PC-3 (cell line): Measurements from ENCODE around the gene SDK2. TPM values are rescaled to one million over a fixed set of nuclear protein-coding genes. Genes with fewer than 3 reads are reported as not detected.

Source experiments
- ATAC-seq: fragments of 200-7000 bp; cut with Tn5 transposase; 2 replicates; pipeline ENCODE4 v1.9.1; 2020; ENCODE audit warnings: mild to moderate bottlenecking, moderate library complexity
- BruUV-seq: library from RNA; stranded (reverse); fragments of 400-500 nt; replicated peaks from 2 replicates; lab custom pipeline; 2021; lab: Mats Ljungman, UMichigan
- CTCF ChIA-PET: fragments of 300-600 bp; sonication (Branson Sonifier 250); formaldehyde crosslinking; loops from one replicate; lab custom pipeline; 2022; ENCODE audit warnings: antibody characterized with exemption; lab: Charles Lee
- POLR2A ChIA-PET: fragments of 300-600 bp; sonication (Branson Sonifier 250); formaldehyde crosslinking; loops from one replicate; lab custom pipeline; 2022; ENCODE audit warnings: antibody characterized with exemption; ENCODE audit not compliant: unreplicated experiment; lab: Charles Lee
- DNase-seq: peaks from one replicate; pipeline ENCODE4 v3.0.0-alpha.2; 2015
- H2AFZ ChIP-seq: fragments of 300-600 bp; sonication (generic); 2 replicates; pipeline ENCODE4 v1.6.0; 2016; ENCODE audit warnings: antibody characterized with exemption, low read length
- H3F3A ChIP-seq: fragments of 300-600 bp; sonication (generic); one replicate; pipeline ENCODE4 v1.6.0; 2017; ENCODE audit warnings: antibody characterized with exemption, low read length, control low read depth, mild to moderate bottlenecking; ENCODE audit not compliant: unreplicated experiment
- H3K27ac ChIP-seq: fragments of 300-600 bp; sonication (generic); 2 replicates; pipeline ENCODE4 v1.5.1; 2016; ENCODE audit warnings: mild to moderate bottlenecking, low read length
- H3K27me3 ChIP-seq: fragments of 300-600 bp; sonication (generic); 2 replicates; pipeline ENCODE4 v1.6.1; 2016; ENCODE audit warnings: low read length, mixed read lengths
- H3K36me3 ChIP-seq: fragments of 300-600 bp; sonication (generic); 2 replicates; pipeline ENCODE4 v1.6.1; 2016; ENCODE audit warnings: low read depth, mixed run types, low read length, mixed read lengths
- H3K4me1 ChIP-seq: fragments of 300-600 bp; sonication (generic); 2 replicates; pipeline ENCODE4 v1.5.1; 2016; ENCODE audit warnings: low read length; ENCODE audit not compliant: insufficient read depth
- H3K4me2 ChIP-seq: fragments of 300-600 bp; sonication (generic); 2 replicates; pipeline ENCODE4 v1.6.0; 2016; ENCODE audit warnings: low read length
- H3K4me3 ChIP-seq: fragments of 300-600 bp; sonication (generic); 2 replicates; pipeline ENCODE4 v1.5.1; 2016; ENCODE audit warnings: mild to moderate bottlenecking, low read length, mixed read lengths
- H3K79me2 ChIP-seq: fragments of 300-600 bp; sonication (generic); 2 replicates; pipeline ENCODE4 v1.6.1; 2017; ENCODE audit warnings: low read length, mixed read lengths
- H3K9ac ChIP-seq: fragments of 300-600 bp; sonication (generic); 2 replicates; pipeline ENCODE4 v1.6.0; 2016; ENCODE audit warnings: mild to moderate bottlenecking, low read length
- H3K9me2 ChIP-seq: fragments of 300-600 bp; sonication (generic); replicated peaks from 2 replicates; pipeline ENCODE4 v1.6.1; 2016; ENCODE audit warnings: mixed run types, low read length, mixed read lengths
- H3K9me3 ChIP-seq: fragments of 300-600 bp; sonication (generic); 2 replicates; pipeline ENCODE4 v1.6.1; 2016; ENCODE audit warnings: low read length, mixed read lengths
- H4K20me1 ChIP-seq: fragments of 300-600 bp; sonication (generic); 2 replicates; pipeline ENCODE4 v1.6.1; 2016; ENCODE audit warnings: low read length, mixed read lengths
- EZH2 ChIP-seq: fragments of 300-600 bp; sonication (generic); IDR thresholded peaks from one replicate; pipeline ENCODE4 v1.6.1; 2017; ENCODE audit warnings: antibody characterized with exemption, mild to moderate bottlenecking, low read length; ENCODE audit not compliant: unreplicated experiment
- EZH2phosphoT487 ChIP-seq: fragments of 300-600 bp; sonication (generic); IDR thresholded peaks from 2 replicates; pipeline ENCODE4 v1.6.1; 2018; ENCODE audit warnings: mild to moderate bottlenecking, antibody characterized with exemption, low read length, borderline replicate concordance
- intact Hi-C: fragments of 100-400 bp; cut with micrococcal nuclease; formaldehyde crosslinking; loops from 2 replicates; pipeline ENCODE4 v1.9.0; 2023
- total RNA-seq: library from RNA; depleted of rRNA; stranded (reverse); fragments of >200 nt; gene quantifications from 2 replicates; pipeline ENCODE4 v1.2.3, GENCODE V29; 2014
- TF ChIP-seq, protein P1 (sequence below): fragments of 300-600 bp; sonication (generic); conservative IDR thresholded peaks from 2 replicates; pipeline ENCODE4 v1.5.1; 2017; ENCODE audit warnings: antibody characterized with exemption, low read depth, mild to moderate bottlenecking, low read length

SDK2 gene
- total RNA-seq, 1 experiment from 2014 or later, result 0.07 TPM

- Histone ChIP-seq H3K27me3 (peaks cover 96% of the 10 kb centered on the region), H3K36me3 (no peaks in the 10 kb centered on the region), H3F3A (no peaks in the 10 kb centered on the region), H3K9me2 (no peaks in the 10 kb centered on the region), H3K4me2 (no peak overlapping the region), H3K27ac (no peak overlapping the region), H3K4me3 (no peak overlapping the region), H3K9me3 (no peaks in the 10 kb centered on the region), H2AFZ (no peak overlapping the region), H3K4me1 (no peaks in the 10 kb centered on the region), H3K9ac (no peak overlapping the region), H4K20me1 (no peaks in the 10 kb centered on the region), H3K79me2 (no peaks in the 10 kb centered on the region)
- intact Hi-C loops, result no loop called here
- no peak for DNase-seq
- no peak for ATAC-seq
- no peak for TF ChIP-seq EZH2
- TF ChIP-seq, protein P1, sequence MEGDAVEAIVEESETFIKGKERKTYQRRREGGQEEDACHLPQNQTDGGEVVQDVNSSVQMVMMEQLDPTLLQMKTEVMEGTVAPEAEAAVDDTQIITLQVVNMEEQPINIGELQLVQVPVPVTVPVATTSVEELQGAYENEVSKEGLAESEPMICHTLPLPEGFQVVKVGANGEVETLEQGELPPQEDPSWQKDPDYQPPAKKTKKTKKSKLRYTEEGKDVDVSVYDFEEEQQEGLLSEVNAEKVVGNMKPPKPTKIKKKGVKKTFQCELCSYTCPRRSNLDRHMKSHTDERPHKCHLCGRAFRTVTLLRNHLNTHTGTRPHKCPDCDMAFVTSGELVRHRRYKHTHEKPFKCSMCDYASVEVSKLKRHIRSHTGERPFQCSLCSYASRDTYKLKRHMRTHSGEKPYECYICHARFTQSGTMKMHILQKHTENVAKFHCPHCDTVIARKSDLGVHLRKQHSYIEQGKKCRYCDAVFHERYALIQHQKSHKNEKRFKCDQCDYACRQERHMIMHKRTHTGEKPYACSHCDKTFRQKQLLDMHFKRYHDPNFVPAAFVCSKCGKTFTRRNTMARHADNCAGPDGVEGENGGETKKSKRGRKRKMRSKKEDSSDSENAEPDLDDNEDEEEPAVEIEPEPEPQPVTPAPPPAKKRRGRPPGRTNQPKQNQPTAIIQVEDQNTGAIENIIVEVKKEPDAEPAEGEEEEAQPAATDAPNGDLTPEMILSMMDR, result no peak
- ChIA-PET CTCF (interaction anchor here (0.6 kb wide), 1 partner anchor 17 kb away, joined by 6 read pairs; no protein-coding TSS in a partner anchor), POLR2A (no interaction called here)
- no TSS peak for BruUV-seq
Observed at GRCh38 chr17:73522107-73522506, 122.1 kb downstream of the SDK2 start.

- Histone ChIP-seq H3K27ac (no peak overlapping the region), H3K4me1 (no peaks in the 10 kb centered on the region), H3K9me2 (no peaks in the 10 kb centered on the region), H3K9me3 (no peaks in the 10 kb centered on the region), H3K4me2 (no peak overlapping the region), H3F3A (no peaks in the 10 kb centered on the region), H3K27me3 (peaks cover 96% of the 10 kb centered on the region), H4K20me1 (no peaks in the 10 kb centered on the region), H3K4me3 (no peak overlapping the region), H3K9ac (no peak overlapping the region), H2AFZ (no peak overlapping the region), H3K79me2 (no peaks in the 10 kb centered on the region), H3K36me3 (no peaks in the 10 kb centered on the region)
- DNase-seq (no peak), ATAC-seq (no peak)
- CTCF ChIA-PET, result interaction anchor here (0.6 kb wide), 1 partner anchor 17 kb away, joined by 6 read pairs; no protein-coding TSS in a partner anchor
- TF ChIP-seq EZH2phosphoT487 (no peak), EZH2 (no peak)
- TF ChIP-seq, protein P1, result no peak
- BruUV-seq, result no TSS peak
- POLR2A ChIA-PET, result no interaction called here
- intact Hi-C loops, result no loop called here
Observed at GRCh38 chr17:73521376-73521775, 122.9 kb downstream of the SDK2 start.

- POLR2A ChIA-PET, result no interaction called here
Observed at GRCh38 chr17:73520369-73520761, 123.9 kb downstream of the SDK2 start.

More at GRCh38 chr17:73520369-73520761, 123.9 kb downstream of the SDK2 start:
- intact Hi-C loops, result no loop called here
- CTCF ChIA-PET, result no interaction called here
- no TSS peak for BruUV-seq
- Histone ChIP-seq H3K4me3 (no peak overlapping the region), H3K79me2 (no peaks in the 10 kb centered on the region), H3K9me2 (no peaks in the 10 kb centered on the region), H2AFZ (no peak overlapping the region), H3K27me3 (peaks cover 96% of the 10 kb centered on the region), H3K36me3 (no peaks in the 10 kb centered on the region), H3K9ac (no peak overlapping the region), H3K4me2 (no peak overlapping the region), H3K4me1 (no peaks in the 10 kb centered on the region), H3K9me3 (no peaks in the 10 kb centered on the region), H3F3A (no peaks in the 10 kb centered on the region), H3K27ac (no peak overlapping the region), H4K20me1 (no peaks in the 10 kb centered on the region)
- ATAC-seq (no peak), DNase-seq (no peak)
- TF ChIP-seq EZH2phosphoT487, result no peak
- TF ChIP-seq, protein P1, result no peak
- no peak for TF ChIP-seq EZH2
